HFFc6 (cell line): Measurements from ENCODE around the gene PFKP. TPM values are rescaled to one million over a fixed set of nuclear protein-coding genes. Genes with fewer than 3 reads are reported as not detected.
A peak's percentile ranks its signal among the peaks of the same experiment; 100 is the strongest.

ENCODE experiments used
- DNase-seq: peaks from one replicate; pipeline ENCODE4 v3.0.0-alpha.2; 2018
- H3K27ac Mint-ChIP-seq: 2 replicates; pipeline ENCODE4 v1.8.0; 2020; ENCODE audit warnings: mild to moderate bottlenecking, mixed read lengths
- H3K27me3 Mint-ChIP-seq: 2 replicates; pipeline ENCODE4 v1.8.0; 2021; ENCODE audit warnings: mild to moderate bottlenecking, moderate library complexity, mixed read lengths; ENCODE audit not compliant: insufficient read depth
- H3K36me3 Mint-ChIP-seq: 2 replicates; pipeline ENCODE4 v1.8.0; 2021; ENCODE audit warnings: low read depth, mixed read lengths
- H3K4me1 Mint-ChIP-seq: 2 replicates; pipeline ENCODE4 v1.8.0; 2020; ENCODE audit warnings: low read depth, mixed read lengths
- H3K4me3 Mint-ChIP-seq: 2 replicates; pipeline ENCODE4 v1.8.0; 2020; ENCODE audit warnings: mild to moderate bottlenecking, moderate library complexity, mixed read lengths
- H3K9me3 Mint-ChIP-seq: 2 replicates; pipeline ENCODE4 v1.8.0; 2020; ENCODE audit warnings: mild to moderate bottlenecking, mixed read lengths
- CTCF ChIP-seq: fragments of 200-600 bp; sonication (generic); IDR thresholded peaks from 2 replicates; pipeline ENCODE4 v1.5.0; 2021; ENCODE audit warnings: antibody characterized with exemption, mild to moderate bottlenecking
- total RNA-seq, 6 experiments: library from RNA; stranded (reverse); fragmentation: NEBNext Ultra II Directional; extraction: Animal tissue kit (Norgen Biotek cat#: 25700); gene quantifications; 2 replicates in 1 of 6; 3 replicates in 5 of 6; pipeline ENCODE4 v1.2.3, GENCODE V29; 2021

The PFKP gene
- total RNA-seq, 6 experiments from 2014 or later: 131 to 173 (median 161) TPM

- Mint-ChIP-seq H3K9me3 (peaks cover 5% of the 10 kb centered on the region), H3K27me3 (peaks cover 12% of the 10 kb centered on the region), H3K27ac (no peak overlapping the region), H3K4me1 (peaks cover 13% of the 10 kb centered on the region), H3K36me3 (no peaks in the 10 kb centered on the region), H3K4me3 (no peak overlapping the region)
- DNase-seq: no peak
- TF ChIP-seq CTCF: no peak
Measured at GRCh38 chr10:3040069-3040468, 27.3 kb upstream of the PFKP start.

GRCh38 chr10:3042589-3042988 is 24.8 kb upstream of the PFKP start:
- Mint-ChIP-seq H3K27me3 (peaks cover 11% of the 10 kb centered on the region), H3K27ac (no peak overlapping the region), H3K9me3 (peaks cover 5% of the 10 kb centered on the region), H3K4me1 (peaks cover 38% of the 10 kb centered on the region), H3K36me3 (no peaks in the 10 kb centered on the region), H3K4me3 (no peak overlapping the region)
- no peak for TF ChIP-seq CTCF
- no peak for DNase-seq

- Mint-ChIP-seq H3K27me3 (peaks cover 8% of the 10 kb centered on the region), H3K4me3 (peak overlapping the region; percentile 52), H3K36me3 (no peaks in the 10 kb centered on the region), H3K4me1 (peaks cover 50% of the 10 kb centered on the region), H3K27ac (peak overlapping the region; percentile 83), H3K9me3 (peaks cover 5% of the 10 kb centered on the region)
- peak; percentile 80 for TF ChIP-seq CTCF
- DNase-seq: peak; percentile 73
Measured at GRCh38 chr10:3043512-3044368, 23.6 kb upstream of the PFKP start.

- peaks cover 54% of the 10 kb centered on the region for H3K4me1 Mint-ChIP-seq
- peak overlapping the region; percentile 85 for H3K4me3 Mint-ChIP-seq
- peaks cover 2% of the 10 kb centered on the region; the same call in 1 of the 2 replicates for H3K27me3 Mint-ChIP-seq
- no peaks in the 10 kb centered on the region for H3K36me3 Mint-ChIP-seq
- peak overlapping the region; percentile 99 for H3K27ac Mint-ChIP-seq
- H3K9me3 Mint-ChIP-seq: peaks cover 5% of the 10 kb centered on the region
- peak; percentile 73 for TF ChIP-seq CTCF
- DNase-seq: peak; percentile 84
Measured at GRCh38 chr10:3045471-3046209, 21.7 kb upstream of the PFKP start.

GRCh38 chr10:3046210-3046779 is 21.1 kb upstream of the PFKP start:
- Mint-ChIP-seq H3K27me3 (peaks cover 2% of the 10 kb centered on the region; the same call in 1 of the 2 replicates), H3K36me3 (no peaks in the 10 kb centered on the region), H3K27ac (peak overlapping the region; percentile 99), H3K4me1 (peaks cover 54% of the 10 kb centered on the region), H3K4me3 (peak overlapping the region; percentile 85), H3K9me3 (peaks cover 2% of the 10 kb centered on the region)
- no peak for DNase-seq
- TF ChIP-seq CTCF: no peak
